DMS153 (cell line): ENCODE measurements around the gene RPL6.
"Not testable (repeated sequence)": the region's sequence is repeated elsewhere in the genome, so short reads cannot be mapped to it uniquely, and the experiment has no call there.

Experiments used
- DNase-seq: peaks from one replicate; lab custom pipeline; 2025; lab: John Stamatoyannopoulos, UW

RPL6 gene

DNA sequence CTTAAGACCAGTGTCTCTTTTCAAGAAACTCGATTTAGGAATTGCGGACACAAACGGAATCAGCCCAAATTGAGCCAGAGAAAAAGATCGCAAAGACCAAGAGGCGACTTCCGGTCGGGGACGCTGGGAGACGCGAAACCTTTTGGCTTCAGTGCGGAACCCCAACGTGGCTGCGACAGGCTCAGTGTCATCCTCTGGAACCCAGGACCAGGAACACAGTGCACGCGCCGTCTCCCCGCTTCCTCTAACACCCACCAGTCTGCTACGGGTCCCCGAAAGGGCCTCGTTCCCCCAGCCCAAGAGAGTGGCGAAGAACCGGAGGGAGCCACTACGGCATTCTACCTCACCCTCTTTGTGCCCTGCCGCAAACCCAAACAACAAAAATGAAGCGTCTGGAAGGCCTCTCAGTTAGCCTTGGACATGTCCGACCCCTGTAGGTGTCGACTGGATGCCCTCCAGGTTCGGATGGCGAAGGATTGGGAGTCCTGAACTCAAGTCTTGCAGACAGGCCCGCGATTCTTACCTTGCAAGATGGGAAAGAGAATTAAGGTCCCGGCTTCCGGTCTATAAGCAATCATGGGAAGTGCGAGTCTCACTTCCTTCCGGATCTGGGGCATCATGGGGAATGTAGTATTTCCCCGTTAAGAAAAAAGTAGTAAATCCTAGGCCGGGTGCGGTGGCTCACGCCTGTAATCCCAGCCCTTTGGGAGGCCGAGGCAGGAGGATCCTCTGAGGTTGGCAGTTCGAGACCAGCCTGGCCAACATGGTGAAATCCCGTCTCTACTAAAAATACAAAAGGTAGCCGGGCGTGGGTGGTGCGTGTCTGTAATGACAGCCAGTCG lies at the start of gene RPL6:
TSS of gene RPL6 (minus strand) at position 542 of the 842 bp plus-strand sequence. CDS start 949 bp downstream, outside the sequence.
- DNase-seq = peak; percentile 93

DNA sequence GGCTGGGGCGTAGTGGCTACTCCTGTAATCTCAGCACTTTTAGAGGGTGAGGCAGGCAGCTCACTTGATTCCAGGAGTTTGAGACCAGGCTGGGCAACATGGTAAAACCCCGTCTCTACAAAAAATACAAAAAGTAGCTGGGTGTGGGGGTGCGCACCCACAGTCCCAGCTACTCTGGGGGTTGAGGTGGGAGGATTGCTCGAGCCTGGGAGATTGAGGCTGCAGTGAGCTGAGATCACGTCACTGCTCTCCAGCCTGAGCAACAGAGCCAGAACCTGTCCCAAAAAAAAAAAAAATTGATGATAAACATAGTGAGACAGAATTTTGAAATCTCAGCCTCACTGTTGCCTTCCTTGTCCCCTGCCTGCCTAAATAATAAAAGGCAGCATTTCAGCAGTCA lies 49.3 kb upstream of the RPL6 start:
- DNase-seq = no peak

DNA sequence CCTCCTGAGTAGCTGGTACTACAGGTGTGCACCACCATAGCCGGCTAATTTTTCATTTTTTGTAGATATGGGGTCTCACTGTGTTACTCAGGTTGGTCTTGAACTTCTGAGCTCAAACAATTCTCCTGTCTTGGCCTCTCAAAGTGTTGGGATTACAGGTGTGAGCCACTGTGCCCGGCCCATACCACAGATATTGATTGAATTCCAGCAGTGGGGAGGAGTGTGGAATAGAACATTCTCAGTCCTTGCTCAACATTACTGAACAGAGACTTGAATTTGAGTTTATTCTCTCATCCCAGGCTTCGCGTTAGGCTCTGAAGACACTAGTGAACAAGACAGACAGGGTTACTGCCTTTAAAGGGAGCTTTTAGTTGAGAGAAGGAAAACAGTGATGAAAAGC lies 48.9 kb upstream of the RPL6 start:
- DNase-seq = no peak

- DNase-seq = not testable (repeated sequence)
Measured at GRCh38 chr12:112457142-112457541, 47.7 kb upstream of the RPL6 start.

GRCh38 chr12:112456029-112456428 lies 46.6 kb upstream of the RPL6 start:
- DNase-seq = no peak

DNA sequence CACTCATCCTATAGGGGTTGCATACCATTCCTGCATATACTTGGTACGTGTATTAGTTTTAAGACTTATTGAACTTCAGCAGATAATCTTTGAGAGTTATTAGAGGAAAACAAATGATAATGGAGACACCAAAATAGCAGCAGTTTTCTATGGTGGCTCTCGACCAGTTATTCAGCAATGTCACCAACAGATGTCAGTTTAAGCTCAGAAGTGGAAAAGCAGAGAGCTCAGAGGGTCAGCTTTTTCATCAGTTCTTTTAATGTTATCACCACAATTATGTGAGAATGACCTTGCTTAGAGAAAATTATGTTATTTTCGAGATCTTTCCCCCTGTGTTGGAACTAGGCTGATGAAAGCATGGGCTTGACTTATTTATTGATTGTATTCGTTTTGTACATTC lies 41.3 kb upstream of the RPL6 start:
- DNase-seq = no peak

DNA sequence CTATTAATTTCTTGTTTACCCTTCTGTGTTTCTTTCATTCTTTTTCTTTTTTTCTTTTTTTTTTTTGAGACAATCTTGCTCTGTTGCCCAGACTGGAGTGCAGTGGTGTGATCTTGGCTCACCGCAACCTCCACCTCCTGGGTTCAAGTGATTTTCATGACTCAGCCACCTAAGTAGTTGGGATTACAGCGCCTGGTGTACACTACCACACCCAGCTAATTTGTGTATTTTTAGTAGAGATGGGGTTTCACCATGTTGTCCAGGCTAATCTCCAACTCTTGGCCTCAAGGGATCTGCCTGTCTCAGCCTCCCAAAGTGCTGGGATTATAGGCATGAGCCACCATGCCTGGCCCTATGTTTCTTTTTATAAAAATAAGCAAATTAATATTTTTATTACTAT lies 38.8 kb upstream of the RPL6 start:
- DNase-seq = not testable (repeated sequence)

DNA sequence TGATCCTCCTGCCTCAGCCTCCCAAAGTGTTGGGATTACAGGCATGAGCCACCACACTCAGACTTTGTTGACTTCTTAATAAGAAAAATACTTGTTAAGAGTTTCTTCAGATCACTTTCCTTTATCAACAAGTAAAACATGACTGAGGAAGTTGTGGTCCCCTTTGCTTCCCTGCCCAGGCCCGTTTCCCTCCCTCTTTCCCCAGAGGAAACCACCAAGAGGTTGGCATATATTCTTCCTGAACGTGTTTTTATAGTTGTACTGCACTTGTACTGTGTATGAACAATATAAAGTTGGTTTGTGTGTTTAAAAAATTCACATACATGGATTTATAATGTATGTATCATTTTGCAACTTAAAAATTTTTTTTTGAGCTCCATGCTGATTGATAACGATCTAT lies 37.7 kb upstream of the RPL6 start:
- DNase-seq = no peak

DNA sequence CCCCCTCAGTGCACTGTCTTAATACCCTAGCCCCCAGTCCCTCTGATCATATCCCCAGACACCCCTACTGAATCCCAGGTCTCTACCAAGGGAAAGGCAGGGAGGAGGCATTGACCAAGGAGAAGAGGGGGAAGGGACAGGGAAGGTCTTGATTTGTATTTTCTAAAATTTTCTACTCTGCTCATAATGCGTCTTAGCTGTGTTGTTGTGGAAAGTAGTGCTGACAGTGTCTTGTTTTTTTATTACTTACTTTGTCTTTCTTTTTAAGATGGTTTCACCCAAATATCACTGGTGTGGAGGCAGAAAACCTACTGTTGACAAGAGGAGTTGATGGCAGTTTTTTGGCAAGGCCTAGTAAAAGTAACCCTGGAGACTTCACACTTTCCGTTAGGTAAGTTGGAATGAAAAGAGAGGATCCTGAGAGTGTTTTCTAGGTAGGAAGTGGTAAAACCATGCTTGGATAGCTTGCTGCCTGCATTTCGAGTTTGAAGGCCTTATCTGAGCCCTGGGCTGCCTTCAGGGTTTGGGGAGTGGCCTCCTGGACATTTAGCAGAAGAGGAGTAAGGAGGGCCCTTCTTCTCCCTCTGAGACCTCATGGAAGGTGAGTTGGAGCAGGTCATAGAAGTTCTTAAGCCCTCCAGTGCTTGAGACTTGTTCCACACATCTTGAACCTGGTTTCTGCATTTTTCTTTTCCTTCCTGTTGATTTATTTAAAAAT lies 36.8 kb upstream of the RPL6 start:
- DNase-seq = no peak

DNA sequence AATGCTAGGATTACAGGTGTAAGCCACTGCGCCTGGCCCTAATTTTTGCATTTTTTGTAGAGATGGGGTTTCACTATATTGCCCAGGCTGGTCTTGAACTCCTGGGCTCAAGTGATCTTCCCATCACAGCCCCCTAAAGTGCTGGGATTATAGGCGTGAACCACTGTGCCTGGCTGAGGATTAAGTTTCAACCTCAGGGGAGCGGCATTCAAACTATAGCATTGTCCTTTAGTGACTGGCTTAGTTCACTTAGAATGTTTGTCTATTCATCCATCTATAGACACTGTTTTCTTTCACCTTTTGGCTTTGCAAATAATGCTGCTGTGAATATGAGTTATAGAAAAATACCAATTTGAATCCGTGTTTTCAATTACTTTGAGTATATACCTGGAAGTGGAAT lies 34.5 kb upstream of the RPL6 start:
- no peak for DNase-seq

DNA sequence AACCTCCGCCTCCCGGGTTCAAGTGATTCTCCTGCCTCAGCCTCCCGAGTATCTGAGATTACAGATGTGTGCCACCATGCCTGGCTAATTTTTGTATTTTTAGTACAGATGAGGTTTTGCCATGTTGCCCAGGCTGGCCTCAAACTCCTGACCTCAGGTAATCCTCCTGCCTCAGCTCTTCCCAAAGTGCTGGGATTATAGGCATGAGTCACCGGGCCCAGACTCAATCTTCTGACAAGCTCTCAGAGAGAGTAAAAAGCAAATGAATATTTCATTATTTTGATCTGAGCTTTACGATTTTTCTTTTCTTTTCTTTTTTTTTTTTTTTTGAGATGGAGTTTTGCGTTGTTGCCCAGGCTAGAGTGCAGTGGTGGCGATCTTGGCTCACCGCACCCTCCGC lies 31.2 kb upstream of the RPL6 start:
- not testable (repeated sequence) for DNase-seq

GRCh38 chr12:112439769-112440168 lies 30.4 kb upstream of the RPL6 start:
- no peak for DNase-seq

DNA sequence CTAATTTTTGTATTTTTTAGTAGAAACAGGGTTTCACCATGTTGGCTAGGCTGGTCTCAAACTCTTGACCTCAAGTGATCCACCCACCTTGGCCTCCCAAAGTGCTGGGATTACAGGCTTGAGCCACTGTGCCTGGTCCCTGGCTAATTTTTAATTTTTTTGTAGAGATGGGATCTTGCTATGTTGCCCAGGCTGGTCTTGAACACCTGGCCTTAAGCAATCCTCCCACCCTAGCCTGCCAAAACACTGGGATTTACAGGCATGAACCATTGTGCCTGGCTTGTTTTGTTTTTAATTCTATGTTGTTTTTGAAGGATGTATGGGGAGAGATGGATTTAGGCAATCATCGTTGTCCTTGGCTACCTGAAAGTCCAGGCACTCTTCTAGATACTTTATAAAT lies 29.2 kb upstream of the RPL6 start:
- DNase-seq = not testable (repeated sequence)

DNA sequence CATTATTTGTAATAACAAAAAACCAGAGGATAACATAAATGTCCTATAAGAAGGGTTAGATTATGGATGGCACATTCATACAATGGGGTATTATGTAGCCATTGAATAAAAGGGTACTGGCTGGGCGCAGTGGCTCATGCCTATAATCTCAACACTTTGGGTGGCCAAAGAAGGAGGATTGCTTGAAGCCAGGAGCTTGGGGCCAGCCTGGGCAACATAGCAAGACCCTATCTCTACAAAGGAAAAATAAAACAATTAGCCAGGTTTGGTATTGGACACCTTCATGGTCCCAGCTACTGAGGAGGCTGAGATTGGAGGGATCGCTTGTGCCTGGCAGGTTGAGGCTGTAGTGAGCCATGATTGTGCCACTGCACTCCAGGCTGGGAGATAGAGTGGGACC lies 24.1 kb upstream of the RPL6 start:
- DNase-seq = no peak

GRCh38 chr12:112431965-112432364 lies 22.6 kb upstream of the RPL6 start:
- DNase-seq = no peak

GRCh38 chr12:112430929-112431328 lies 21.5 kb upstream of the RPL6 start:
- DNase-seq = no peak

DNA sequence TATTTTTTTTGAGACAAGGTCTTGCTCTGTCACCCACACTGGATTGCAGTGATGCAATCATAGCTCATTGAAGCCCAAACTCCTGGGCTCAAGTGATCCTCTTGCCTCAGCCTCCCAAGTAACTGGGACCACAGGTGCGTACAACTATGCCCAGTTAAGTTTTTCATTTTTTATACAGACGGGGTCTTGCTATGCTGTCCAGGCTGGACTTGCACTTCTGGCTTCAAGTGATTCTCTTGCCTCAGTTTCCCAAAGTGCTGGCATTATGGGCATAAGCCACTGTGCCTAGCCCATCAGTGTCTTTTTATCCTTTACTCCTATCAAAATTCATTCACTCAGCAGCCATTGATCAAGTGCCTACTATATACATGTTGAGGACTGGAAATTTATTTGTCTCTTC lies 18.4 kb upstream of the RPL6 start:
- DNase-seq = no peak

DNA sequence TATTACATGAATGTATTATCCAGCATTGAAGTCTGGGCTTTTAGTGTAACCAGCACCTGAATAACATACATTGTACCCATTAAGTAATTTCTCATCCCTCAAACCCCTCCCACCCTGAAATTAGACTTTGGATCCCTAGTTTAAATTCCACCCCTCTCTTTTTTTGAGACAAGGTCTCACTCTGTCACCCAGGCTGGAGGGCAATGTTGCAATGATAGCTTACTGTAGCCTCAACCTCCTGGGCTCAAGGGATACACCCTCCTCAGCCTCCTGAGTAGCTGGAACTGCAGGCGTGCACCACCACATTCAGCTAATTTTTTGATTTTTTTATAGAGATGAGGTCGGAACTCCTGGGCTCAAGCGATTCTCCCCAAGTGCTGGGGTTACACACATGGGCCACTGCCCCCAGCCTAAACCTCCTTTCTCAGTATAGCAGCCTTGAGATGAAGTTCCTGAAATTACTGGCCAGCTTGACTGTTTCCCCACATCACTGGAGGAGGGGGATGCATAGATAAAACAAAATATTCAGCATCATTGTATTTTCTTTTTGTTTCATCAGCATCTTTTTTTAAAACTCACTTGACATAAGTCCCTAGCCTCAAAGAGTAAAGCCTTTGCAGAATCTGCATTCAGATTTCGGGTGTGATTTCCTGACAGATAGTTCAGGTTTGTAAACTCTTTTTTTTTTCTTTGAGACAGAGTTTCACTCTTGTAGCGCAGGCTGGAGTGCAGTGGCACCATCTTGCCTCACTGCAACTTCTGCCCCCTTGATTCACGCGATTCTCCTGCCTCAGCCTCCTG lies 16.4 kb upstream of the RPL6 start:
- DNase-seq = no peak

GRCh38 chr12:112424126-112424525 lies 14.7 kb upstream of the RPL6 start:
- no peak for DNase-seq

DNA sequence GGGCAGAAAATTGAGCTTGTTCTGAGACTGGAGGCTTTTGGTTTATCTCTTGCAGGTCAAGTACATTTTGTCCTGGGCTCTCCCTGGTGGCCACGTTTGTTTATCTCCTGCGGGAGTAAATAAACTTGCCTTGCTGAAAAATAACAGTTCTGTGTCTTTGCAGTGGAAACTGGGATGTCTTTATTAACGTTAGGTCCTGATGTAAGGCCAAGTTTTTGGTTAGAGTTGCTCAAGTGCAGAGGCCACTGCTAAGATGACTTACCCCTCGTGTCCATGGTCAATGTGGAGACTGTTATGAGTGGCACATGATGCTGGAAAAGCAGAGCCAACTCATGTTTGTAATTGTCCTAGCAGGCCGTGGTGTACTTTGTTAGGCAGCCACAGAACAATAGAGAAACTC lies 13.1 kb upstream of the RPL6 start:
- DNase-seq = no peak

GRCh38 chr12:112421363-112421762 lies 12.0 kb upstream of the RPL6 start:
- DNase-seq = no peak

DNA sequence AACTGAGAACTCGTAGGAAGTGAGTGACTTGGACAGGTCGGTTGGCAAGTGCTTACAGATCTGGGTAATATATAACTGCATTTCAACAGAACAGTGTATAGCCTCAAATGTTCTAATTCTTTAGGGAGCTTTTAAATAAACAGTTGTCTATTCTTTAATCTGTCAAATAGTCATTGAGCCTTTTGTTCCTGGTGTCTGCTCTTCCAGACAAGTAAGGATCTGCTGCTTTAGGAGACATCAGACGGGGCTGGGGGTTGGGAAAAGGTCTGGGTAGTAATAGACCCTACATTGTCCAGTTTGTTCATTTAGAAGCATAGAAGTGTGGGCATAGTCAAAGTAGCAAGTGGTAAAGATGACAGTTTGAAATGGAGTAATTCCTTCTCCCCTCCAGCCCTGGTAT lies 11.3 kb upstream of the RPL6 start:
- no peak for DNase-seq
